Right lobe of liver (tissue), 6 donors: ENCODE data around the gene CPLX1. TPM values are rescaled to one million over a fixed set of nuclear protein-coding genes. Genes with fewer than 3 reads are reported as not detected.

ENCODE experiments used
- ATAC-seq, 4 donors: fragments of 200-7000 bp; cut with Tn5 transposase; one replicate each; pipeline ENCODE4 v1.9.1; 2020; ENCODE audit warnings: mild to moderate bottlenecking in 4 of 4, moderate library complexity in 4 of 4
- DNase-seq, 3 donors: peaks; one replicate each; pipeline ENCODE4 v3.0.0-alpha.2; 2020
- H3K27ac ChIP-seq, 3 donors: fragments of 200-600 bp; one replicate each; pipeline ENCODE4 v1.8.0; 2022
- H3K27me3 ChIP-seq, 2 donors: fragments of 200-600 bp; one replicate each; pipeline ENCODE4 v1.8.0; 2022
- H3K36me3 ChIP-seq, 4 donors: fragments of 200-600 bp; sonication (generic) in 1 of 4; one replicate each; pipeline versions ENCODE4 v1.5.1 to v1.8.0; 2017 to 2022; ENCODE audit warnings: control low read depth in 1 of 4
- H3K4me1 ChIP-seq, 4 donors: fragments of 200-600 bp; sonication (generic) in 1 of 4; one replicate each; pipeline versions ENCODE4 v1.5.1 to v1.8.0; 2017 to 2022; ENCODE audit warnings: control low read depth in 1 of 4
- H3K4me3 ChIP-seq, 3 donors: fragments of 200-600 bp; one replicate each; pipeline ENCODE4 v1.8.0; 2022
- H3K9me3 ChIP-seq, 4 donors: fragments of 200-600 bp; sonication (generic) in 1 of 4; one replicate each; pipeline versions ENCODE4 v1.5.1 to v1.8.0; 2017 to 2022; ENCODE audit warnings: control low read depth in 1 of 4
- CTCF ChIP-seq, 4 donors: fragments of 200-600 bp in 3 of 4; fragments of 450-650 bp in 1 of 4; IDR thresholded peaks; one replicate each; pipeline versions ENCODE4 v1.5.1 to v1.8.0; 2016 to 2022; ENCODE audit warnings: antibody characterized with exemption in 4 of 4, mild to moderate bottlenecking in 2 of 4
- POLR2A ChIP-seq: fragments of 450-650 bp; IDR thresholded peaks from one replicate; pipeline ENCODE4 v1.6.1; 2017; ENCODE audit warnings: antibody characterized with exemption, mild to moderate bottlenecking
- WGBS: methylation state at CpG from one replicate; pipeline ENCODE4 v1.1.6; 2018; ENCODE audit warnings: low coverage, low lambda C conversion rate; ENCODE audit not compliant: insufficient coverage; ENCODE audit errors: missing lambda C conversion rate; 5-methylcytosine and 5-hydroxymethylcytosine counted together
- intact Hi-C, 2 donors: fragments of 100-400 bp; cut with DNase I; formaldehyde crosslinking; loops; one replicate each; pipeline versions ENCODE4 v1.11.2 to v1.14.1; 2022
- total RNA-seq, 6 experiments: library from RNA; depleted of rRNA in 2 of 6; stranded (reverse); fragments of >200 nt in 2 of 6; fragmentation: NEBNext Ultra II Directional in 3 of 6; extraction: Animal tissue kit (Norgen Biotek cat#: 25700) in 3 of 6; gene quantifications; one replicate each; pipeline versions ENCODE4 v1.1.0 to v1.2.4, GENCODE V29; 2016 to 2023
- donor health status: DM: no; HTN: yes; CAD: no.
- donor health status: DM: no; HTN: no; CAD: no.
- donor health status: DM: no; HTN: no; CAD: no.
- donor health status: DM: no; HTN: yes; CAD: no.
- donor health status: DM: no; HTN: yes; CAD: no.

Gene CPLX1
- total RNA-seq, 6 experiments from 2014 or later, result 0.86 to 3.7 (median 2.4) TPM

- Histone ChIP-seq H3K36me3 (peaks cover 0 to 46% (median 9%) of the 10 kb centered on the region in 4 donors), H3K4me3 (no peak overlapping the region), H3K27ac (no peak overlapping the region), H3K9me3 (no peaks in the 10 kb centered on the region), H3K27me3 (no peaks in the 10 kb centered on the region), H3K4me1 (peaks cover 0 to 14% (median 2%) of the 10 kb centered on the region in 4 donors)
- 63% methylated on average over 6 of the region's 7 CpGs for WGBS
- ATAC-seq, result no peak
- TF ChIP-seq CTCF (IDR thresholded peaks at IDR 0.05), result no peak
- DNase-seq, result no peak
- intact Hi-C loops, result no loop called here
Measured at GRCh38 chr4:772118-772517, 53.8 kb downstream of the CPLX1 start.

- intact Hi-C loops, result no loop called here
- 53% methylated on average over 4 of the region's 6 CpGs for WGBS
- Histone ChIP-seq H3K27me3 (no peaks in the 10 kb centered on the region), H3K27ac (no peak overlapping the region), H3K36me3 (peaks cover 0 to 47% (median 6%) of the 10 kb centered on the region in 4 donors), H3K9me3 (no peaks in the 10 kb centered on the region), H3K4me3 (no peak overlapping the region), H3K4me1 (peaks cover 0 to 10% (median 2%) of the 10 kb centered on the region in 4 donors)
- TF ChIP-seq POLR2A, result no peak
- TF ChIP-seq CTCF (IDR thresholded peaks at IDR 0.05), result no peak
- DNase-seq, result no peak
- no peak for ATAC-seq
Measured at GRCh38 chr4:771464-771863, 54.5 kb downstream of the CPLX1 start.

GRCh38 chr4:770022-770421 lies 55.9 kb downstream of the CPLX1 start:
- no peak for TF ChIP-seq CTCF (IDR thresholded peaks at IDR 0.05)
- no peak for TF ChIP-seq POLR2A
- 100% methylated on average over 2 of the region's 5 CpGs for WGBS
- Histone ChIP-seq H3K4me1 (peaks cover 0 to 16% (median 4%) of the 10 kb centered on the region in 4 donors), H3K36me3 (peaks cover 0 to 33% (median 1%) of the 10 kb centered on the region in 4 donors), H3K27me3 (no peaks in the 10 kb centered on the region), H3K9me3 (no peaks in the 10 kb centered on the region), H3K27ac (no peak overlapping the region), H3K4me3 (no peak overlapping the region)
- ATAC-seq (no peak), DNase-seq (peak in 1 of 3 donors; percentile 17)
- intact Hi-C loops, result no loop called here

- intact Hi-C loops, result no loop called here
- no peak for TF ChIP-seq CTCF (IDR thresholded peaks at IDR 0.05)
- TF ChIP-seq POLR2A, result no peak
- Histone ChIP-seq H3K27me3 (no peaks in the 10 kb centered on the region), H3K36me3 (peaks cover 0 to 33% (median 1%) of the 10 kb centered on the region in 4 donors), H3K4me3 (no peak overlapping the region), H3K4me1 (peaks cover 0 to 19% (median 4%) of the 10 kb centered on the region in 4 donors), H3K9me3 (no peaks in the 10 kb centered on the region), H3K27ac (no peak overlapping the region)
- 89% methylated on average over 16 of the region's 19 CpGs for WGBS
- peak in 1 of 3 donors; percentile 31 for DNase-seq
- no peak for ATAC-seq
Measured at GRCh38 chr4:769511-769910, 56.4 kb downstream of the CPLX1 start.

- Histone ChIP-seq H3K36me3 (peaks cover 0 to 33% (median 1%) of the 10 kb centered on the region in 4 donors), H3K9me3 (no peaks in the 10 kb centered on the region), H3K27me3 (no peaks in the 10 kb centered on the region), H3K4me3 (no peak overlapping the region), H3K4me1 (peaks cover 0 to 19% (median 4%) of the 10 kb centered on the region in 4 donors), H3K27ac (no peak overlapping the region)
- ATAC-seq (no peak), DNase-seq (peak in 1 of 3 donors; percentile 49)
- intact Hi-C loops, result no loop called here
- no peak for TF ChIP-seq CTCF (IDR thresholded peaks at IDR 0.05)
- 71% methylated on average over 8 of the region's 12 CpGs for WGBS
Measured at GRCh38 chr4:768995-769394, 56.9 kb downstream of the CPLX1 start.
